Fibroblast of the aortic adventitia (primary cell): Measurements from ENCODE around the gene CSNK1G2. TPM values are rescaled to one million over a fixed set of nuclear protein-coding genes. Genes with fewer than 3 reads are reported as not detected.
A peak's percentile ranks its signal among the peaks of the same experiment; 100 is the strongest.

Experiments used
- DNase-seq: peaks from one replicate; pipeline ENCODE4 v3.0.0-alpha.2; 2010; ENCODE audit warnings: low read depth
- H3K4me3 ChIP-seq: 2 replicates; pipeline ENCODE4 v1.5.1; 2011; ENCODE audit warnings: low read depth, mild to moderate bottlenecking, control low read depth, low read length, moderate library complexity
- total RNA-seq: library from RNA; depleted of rRNA; stranded (reverse); fragments of >200 nt; gene quantifications from 2 replicates; pipeline ENCODE4 v1.2.3, GENCODE V29; 2012; ENCODE audit warnings: low replicate concordance
- TF ChIP-seq, protein P1 (sequence below): IDR thresholded peaks from 2 replicates; pipeline ENCODE4 v1.5.1; 2011; ENCODE audit warnings: mild to moderate bottlenecking, low read length, control low read depth, inconsistent platforms; ENCODE audit not compliant: insufficient read depth

CSNK1G2 gene
- total RNA-seq, 1 donor, result 47.5 TPM

GRCh38 chr19:1923319-1923718 lies 17.7 kb upstream of the CSNK1G2 start:
- H3K4me3 ChIP-seq, result no peak overlapping the region
- DNase-seq, result no peak
- TF ChIP-seq, protein P1, sequence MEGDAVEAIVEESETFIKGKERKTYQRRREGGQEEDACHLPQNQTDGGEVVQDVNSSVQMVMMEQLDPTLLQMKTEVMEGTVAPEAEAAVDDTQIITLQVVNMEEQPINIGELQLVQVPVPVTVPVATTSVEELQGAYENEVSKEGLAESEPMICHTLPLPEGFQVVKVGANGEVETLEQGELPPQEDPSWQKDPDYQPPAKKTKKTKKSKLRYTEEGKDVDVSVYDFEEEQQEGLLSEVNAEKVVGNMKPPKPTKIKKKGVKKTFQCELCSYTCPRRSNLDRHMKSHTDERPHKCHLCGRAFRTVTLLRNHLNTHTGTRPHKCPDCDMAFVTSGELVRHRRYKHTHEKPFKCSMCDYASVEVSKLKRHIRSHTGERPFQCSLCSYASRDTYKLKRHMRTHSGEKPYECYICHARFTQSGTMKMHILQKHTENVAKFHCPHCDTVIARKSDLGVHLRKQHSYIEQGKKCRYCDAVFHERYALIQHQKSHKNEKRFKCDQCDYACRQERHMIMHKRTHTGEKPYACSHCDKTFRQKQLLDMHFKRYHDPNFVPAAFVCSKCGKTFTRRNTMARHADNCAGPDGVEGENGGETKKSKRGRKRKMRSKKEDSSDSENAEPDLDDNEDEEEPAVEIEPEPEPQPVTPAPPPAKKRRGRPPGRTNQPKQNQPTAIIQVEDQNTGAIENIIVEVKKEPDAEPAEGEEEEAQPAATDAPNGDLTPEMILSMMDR, result no peak

GRCh38 chr19:1924320-1924961 lies 16.5 kb upstream of the CSNK1G2 start:
- TF ChIP-seq, protein P1, result no peak
- no peak for DNase-seq
- H3K4me3 ChIP-seq, result no peak overlapping the region

- no peak overlapping the region for H3K4me3 ChIP-seq
- TF ChIP-seq, protein P1, result no peak
- DNase-seq, result no peak
These were observed 15.4 kb upstream of the CSNK1G2 start for GRCh38 chr19:1925544-1925943.

GRCh38 chr19:1929021-1929742 lies 11.8 kb upstream of the CSNK1G2 start:
- peak; percentile 69 for DNase-seq
- peak overlapping the region; percentile 54 for H3K4me3 ChIP-seq
- TF ChIP-seq, protein P1, result peak; percentile 93

DNA sequence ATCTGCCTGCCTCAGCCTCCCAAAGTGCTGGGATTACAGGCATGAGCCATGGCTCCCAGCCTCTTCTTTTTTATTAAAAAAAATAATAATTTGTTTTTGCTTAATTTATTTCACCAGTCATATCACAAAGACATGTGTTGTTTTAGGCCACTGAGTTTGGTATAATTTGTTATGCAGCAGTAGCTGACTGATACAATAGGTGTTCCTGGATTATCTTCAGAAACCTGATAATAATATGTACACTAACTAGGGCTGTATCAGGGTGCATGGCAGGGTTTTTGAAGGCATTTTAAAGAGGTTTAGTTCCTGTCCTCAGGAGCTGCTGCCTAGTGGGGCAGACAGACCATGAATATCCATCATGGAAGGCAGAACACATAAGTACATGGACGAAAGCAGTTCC lies 9.5 kb upstream of the CSNK1G2 start:
- no peak for DNase-seq

GRCh38 chr19:1932395-1932794 lies 8.6 kb upstream of the CSNK1G2 start:
- no peak overlapping the region for H3K4me3 ChIP-seq
- no peak for DNase-seq
- TF ChIP-seq, protein P1, result no peak

More for the DNA sequence above, 9.5 kb upstream of the CSNK1G2 start:
- H3K4me3 ChIP-seq, result no peak overlapping the region
- TF ChIP-seq, protein P1, result no peak
